ENCODE measurements around the gene KRTAP21-2. TPM values are rescaled to one million over a fixed set of nuclear protein-coding genes. Genes with fewer than 3 reads are reported as not detected.

Gene KRTAP21-2
- total and polyA plus RNA-seq, 2 donors (not counting 3 experiments of a cell fraction or from before 2014, with no cell fraction given): not detected

- no peaks in the 10 kb centered on the region for H3K4me1 ChIP-seq (ENCODE audit: control insufficient read depth, extremely low read depth, insufficient read depth, low read length)
- no peak overlapping the region for H3K27ac ChIP-seq (ENCODE audit: insufficient read depth, low read depth, low read length)
- no peak for DNase-seq (ENCODE audit: low read depth, low spot score)
- H3K27me3 ChIP-seq (ENCODE audit: control insufficient read depth in 2 of 2, insufficient read depth in 2 of 2, low read length in 2 of 2): no peaks in the 10 kb centered on the region
- dilution Hi-C loops (cut with MboI; ENCODE audit: extremely low pct_ligation_motif_present, low sequenced_read_pairs): no loop called here
- no peaks in the 10 kb centered on the region for H3K36me3 ChIP-seq (ENCODE audit: control insufficient read depth in 2 of 2, extremely low read depth in 1 of 2, insufficient read depth in 2 of 2, low read length in 2 of 2)
- H3K9me1 ChIP-seq (replicated peaks; ENCODE audit: control insufficient read depth, extremely low read depth, insufficient read depth, low read length): no peaks in the 10 kb centered on the region
- H3K4me2 ChIP-seq (ENCODE audit: insufficient read depth, low read length): no peak overlapping the region
- TF ChIP-seq POLR2A (IDR thresholded peaks at IDR 0.05; ENCODE audit: low read depth, low read length) (no peak), JUN (IDR thresholded peaks at IDR 0.05; ENCODE audit: borderline replicate concordance, insufficient read depth, insufficient read length, low read depth) (no peak), FOS (IDR thresholded peaks at IDR 0.05; ENCODE audit: borderline replicate concordance, insufficient read depth, low read length) (no peak), MYC (IDR thresholded peaks at IDR 0.05; ENCODE audit: low read depth, low read length) (no peak), POLR2AphosphoS5 (IDR thresholded peaks at IDR 0.05; ENCODE audit: insufficient read depth, low read depth, low read length) (no peak), EZH2 (IDR thresholded peaks at IDR 0.05; ENCODE audit: borderline replicate concordance, low read depth, low read length, severe bottlenecking) (no peak), MAX (IDR thresholded peaks at IDR 0.05; ENCODE audit: insufficient read depth, insufficient read length) (no peak), CTCF (IDR thresholded peaks at IDR 0.05; ENCODE audit: extremely low read depth in 1 of 2, insufficient read depth in 1 of 2, low read depth in 1 of 2, low read length in 2 of 2) (no peak), GATA2 (IDR thresholded peaks at IDR 0.05; ENCODE audit: insufficient read depth, insufficient read length, low read depth, low read length) (no peak)
- ChIA-PET CTCF (interaction anchor here (0.6 kb wide), 1 partner anchor 1136 kb away, joined by 3 read pairs; no protein-coding TSS in a partner anchor), POLR2A (no interaction called here)
- H3K9ac ChIP-seq (replicated peaks; ENCODE audit: extremely low read depth, insufficient read depth, low read length): no peak overlapping the region
- no peak overlapping the region for H2AFZ ChIP-seq (ENCODE audit: low read depth, low read length)
- no peaks in the 10 kb centered on the region for H4K20me1 ChIP-seq (replicated peaks; ENCODE audit: control insufficient read depth, extremely low read depth, insufficient read depth, low read length)
- no peak for FAIRE-seq
- H3K79me2 ChIP-seq (ENCODE audit: control insufficient read depth, insufficient read depth, low read length): no peaks in the 10 kb centered on the region
- no peak overlapping the region for H3K4me3 ChIP-seq (replicated peaks in 1 of 3; ENCODE audit: insufficient read depth in 1 of 3, low read depth in 1 of 3, low read length in 3 of 3)
- H3K9me3 ChIP-seq (replicated peaks; ENCODE audit: control insufficient read depth, insufficient read depth, low read length): no peaks in the 10 kb centered on the region
- no TSS peak for BruUV-seq (replicated peaks)
- intact Hi-C loops (cut with micrococcal nuclease): no loop called here
Measured at GRCh38 chr21:30714456-30714855, 32.6 kb downstream of the KRTAP21-2 start.
